ENCODE measurements around the gene RNF225.

Gene RNF225

GRCh38 chr19:58408152-58409009 lies 12.9 kb downstream of the RNF225 start, which contains the start of gene ZNF584:
Gene ZNF584, plus strand, starts transcription at chr19:58408649. Its CDS starts 499 bp downstream, at chr19:58409148.
- TF ChIP-seq ZBTB7A (IDR thresholded peaks at IDR 0.05; ENCODE audit: low read depth) (peak; percentile 18; the same call in 1 of the 2 replicates), CREB1 (IDR thresholded peaks at IDR 0.05; ENCODE audit: low read depth) (0 out of 2 replicates have a peak, but pooled peaks have one; percentile 40), YY1 (IDR thresholded peaks at IDR 0.05; ENCODE audit: low read depth) (peak; percentile 70; the same call in 1 of the 2 replicates), CEBPB (IDR thresholded peaks at IDR 0.05) (no peak), USF1 (IDR thresholded peaks at IDR 0.05) (no peak), EGR1 (IDR thresholded peaks at IDR 0.05) (peak; percentile 94), REST (IDR thresholded peaks at IDR 0.05; ENCODE audit: low read depth) (no peak), RAD21 (IDR thresholded peaks at IDR 0.05; ENCODE audit: low read depth) (no peak), FOXM1 (IDR thresholded peaks at IDR 0.05; ENCODE audit: borderline replicate concordance, low read depth) (no peak), MAX (IDR thresholded peaks at IDR 0.05) (no peak; the same call in 1 of the 2 replicates), TEAD4 (IDR thresholded peaks at IDR 0.05) (no peak), EP300 (IDR thresholded peaks at IDR 0.05; ENCODE audit: borderline replicate concordance) (no peak), TCF12 (IDR thresholded peaks at IDR 0.05; ENCODE audit: low read depth) (peak; percentile 28; the same call in 1 of the 2 replicates), TAF1 (IDR thresholded peaks at IDR 0.05; ENCODE audit: low read depth) (peak; percentile 72), NFIC (IDR thresholded peaks at IDR 0.05) (peak; percentile 79)

GRCh38 chr19:58409010-58409790 lies 13.7 kb downstream of the RNF225 start:
- TF ChIP-seq MAX (IDR thresholded peaks at IDR 0.05) (peak; percentile 62), EGR1 (IDR thresholded peaks at IDR 0.05) (no peak), NFIC (IDR thresholded peaks at IDR 0.05) (no peak), RAD21 (IDR thresholded peaks at IDR 0.05; ENCODE audit: low read depth) (no peak; the same call in 1 of the 2 replicates), TAF1 (IDR thresholded peaks at IDR 0.05; ENCODE audit: low read depth) (no peak; the same call in 1 of the 2 replicates), ZBTB7A (IDR thresholded peaks at IDR 0.05; ENCODE audit: low read depth) (peak; percentile 61; the same call in 1 of the 2 replicates), EP300 (IDR thresholded peaks at IDR 0.05; ENCODE audit: borderline replicate concordance) (no peak), REST (IDR thresholded peaks at IDR 0.05; ENCODE audit: low read depth) (no peak), TEAD4 (IDR thresholded peaks at IDR 0.05) (0 out of 2 replicates have a peak, but pooled peaks have one; percentile 10)

GRCh38 chr19:58416604-58417003 lies 21.1 kb downstream of the RNF225 start:
- TF ChIP-seq TCF12 (IDR thresholded peaks at IDR 0.05; ENCODE audit: low read depth) (no peak), TAF1 (IDR thresholded peaks at IDR 0.05; ENCODE audit: low read depth) (no peak), EGR1 (IDR thresholded peaks at IDR 0.05) (no peak), EP300 (IDR thresholded peaks at IDR 0.05; ENCODE audit: borderline replicate concordance) (no peak), FOXM1 (IDR thresholded peaks at IDR 0.05; ENCODE audit: borderline replicate concordance, low read depth) (no peak), REST (IDR thresholded peaks at IDR 0.05; ENCODE audit: low read depth) (no peak), NFIC (IDR thresholded peaks at IDR 0.05) (no peak), CEBPB (IDR thresholded peaks at IDR 0.05) (no peak), CREB1 (IDR thresholded peaks at IDR 0.05; ENCODE audit: low read depth) (no peak), RAD21 (IDR thresholded peaks at IDR 0.05; ENCODE audit: low read depth) (no peak), USF1 (IDR thresholded peaks at IDR 0.05) (no peak), YY1 (IDR thresholded peaks at IDR 0.05; ENCODE audit: low read depth) (no peak), TEAD4 (IDR thresholded peaks at IDR 0.05) (no peak), ZBTB7A (IDR thresholded peaks at IDR 0.05; ENCODE audit: low read depth) (no peak), MAX (IDR thresholded peaks at IDR 0.05) (no peak)

All from Ishikawa (cell line).